ENCODE data around the gene PREX1.

DNA sequence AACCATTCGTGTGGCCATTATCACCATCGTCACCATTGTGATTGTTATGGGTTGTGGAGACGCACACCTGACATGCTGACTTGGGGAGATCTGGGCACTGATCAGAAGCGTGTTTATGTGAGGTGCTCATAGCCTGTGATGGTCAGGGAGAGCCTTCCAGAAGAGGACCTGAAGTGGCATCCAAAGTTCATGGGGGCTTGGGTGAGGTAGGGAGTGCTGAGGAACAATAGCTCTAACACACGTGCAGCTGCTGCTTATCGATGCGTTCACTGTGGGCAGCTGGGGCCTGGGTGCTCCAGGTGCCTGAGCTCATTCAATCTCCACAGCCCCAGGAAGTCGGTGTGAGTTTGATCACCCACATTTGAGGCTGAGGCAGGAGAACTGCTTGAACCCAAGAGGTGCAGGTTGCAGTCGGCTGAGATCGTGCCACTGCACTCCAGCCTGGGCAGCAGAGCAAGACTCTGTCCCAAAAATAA lies 227.3 kb downstream of the PREX1 start:
- TF ChIP-seq MYC (IDR thresholded peaks at IDR 0.05; ENCODE audit: low read depth, low read length) = no peak
- TF ChIP-seq, protein P1, sequence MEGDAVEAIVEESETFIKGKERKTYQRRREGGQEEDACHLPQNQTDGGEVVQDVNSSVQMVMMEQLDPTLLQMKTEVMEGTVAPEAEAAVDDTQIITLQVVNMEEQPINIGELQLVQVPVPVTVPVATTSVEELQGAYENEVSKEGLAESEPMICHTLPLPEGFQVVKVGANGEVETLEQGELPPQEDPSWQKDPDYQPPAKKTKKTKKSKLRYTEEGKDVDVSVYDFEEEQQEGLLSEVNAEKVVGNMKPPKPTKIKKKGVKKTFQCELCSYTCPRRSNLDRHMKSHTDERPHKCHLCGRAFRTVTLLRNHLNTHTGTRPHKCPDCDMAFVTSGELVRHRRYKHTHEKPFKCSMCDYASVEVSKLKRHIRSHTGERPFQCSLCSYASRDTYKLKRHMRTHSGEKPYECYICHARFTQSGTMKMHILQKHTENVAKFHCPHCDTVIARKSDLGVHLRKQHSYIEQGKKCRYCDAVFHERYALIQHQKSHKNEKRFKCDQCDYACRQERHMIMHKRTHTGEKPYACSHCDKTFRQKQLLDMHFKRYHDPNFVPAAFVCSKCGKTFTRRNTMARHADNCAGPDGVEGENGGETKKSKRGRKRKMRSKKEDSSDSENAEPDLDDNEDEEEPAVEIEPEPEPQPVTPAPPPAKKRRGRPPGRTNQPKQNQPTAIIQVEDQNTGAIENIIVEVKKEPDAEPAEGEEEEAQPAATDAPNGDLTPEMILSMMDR (IDR thresholded peaks at IDR 0.05; ENCODE audit: extremely low read depth in 1 of 2, insufficient read depth in 1 of 2, low read depth in 1 of 2, low read length in 2 of 2) = no peak
- TF ChIP-seq, protein P2, sequence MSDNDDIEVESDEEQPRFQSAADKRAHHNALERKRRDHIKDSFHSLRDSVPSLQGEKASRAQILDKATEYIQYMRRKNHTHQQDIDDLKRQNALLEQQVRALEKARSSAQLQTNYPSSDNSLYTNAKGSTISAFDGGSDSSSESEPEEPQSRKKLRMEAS (IDR thresholded peaks at IDR 0.05; ENCODE audit: insufficient read depth, insufficient read length) = no peak
- TF ChIP-seq POLR2AphosphoS5 (IDR thresholded peaks at IDR 0.05; ENCODE audit: insufficient read depth, low read depth, low read length) = no peak
